ENCODE results near the gene LUZP2.

The LUZP2 gene

GRCh38 chr11:24591283-24591682 lies 94.4 kb downstream of the LUZP2 start:
- Histone ChIP-seq H3K4me2 (ENCODE audit: low read depth, low read length, poor library complexity, severe bottlenecking) (no peak overlapping the region), H3K9me2 (replicated peaks; ENCODE audit: insufficient read depth, low read length) (no peaks in the 10 kb centered on the region), H3K9ac (ENCODE audit: low read length) (no peak overlapping the region), H3K79me2 (ENCODE audit: insufficient read depth, low read length) (no peaks in the 10 kb centered on the region), H4K20me1 (ENCODE audit: low read depth, low read length) (no peaks in the 10 kb centered on the region), H2AFZ (ENCODE audit: low read depth, low read length, severe bottlenecking) (no peak overlapping the region), H3K36me3 (ENCODE audit: low read length) (no peaks in the 10 kb centered on the region), H3K4me3 (ENCODE audit: insufficient read depth, low read length, poor library complexity, severe bottlenecking) (no peak overlapping the region), H3K27ac (ENCODE audit: low read depth, low read length) (no peak overlapping the region), H3F3A (ENCODE audit: insufficient read depth) (no peaks in the 10 kb centered on the region), H3K9me3 (ENCODE audit: insufficient read depth, low read length) (no peaks in the 10 kb centered on the region), H3K27me3 (ENCODE audit: low read length) (no peaks in the 10 kb centered on the region)
- TF ChIP-seq CTCF (IDR thresholded peaks at IDR 0.05; ENCODE audit: insufficient read depth, low read length, poor library complexity, severe bottlenecking) (no peak), EZH2phosphoT487 (conservative IDR thresholded peaks at IDR 0.05; ENCODE audit: low read length) (no peak)

- Histone ChIP-seq H4K20me1 (ENCODE audit: low read depth, low read length) (no peaks in the 10 kb centered on the region), H3F3A (ENCODE audit: insufficient read depth) (no peaks in the 10 kb centered on the region), H3K79me2 (ENCODE audit: insufficient read depth, low read length) (no peaks in the 10 kb centered on the region), H3K36me3 (ENCODE audit: low read length) (no peaks in the 10 kb centered on the region), H3K9me3 (ENCODE audit: insufficient read depth, low read length) (no peaks in the 10 kb centered on the region), H3K9me2 (replicated peaks; ENCODE audit: insufficient read depth, low read length) (no peaks in the 10 kb centered on the region), H3K4me2 (ENCODE audit: low read depth, low read length, poor library complexity, severe bottlenecking) (no peak overlapping the region), H3K4me3 (ENCODE audit: insufficient read depth, low read length, poor library complexity, severe bottlenecking) (no peak overlapping the region), H3K27me3 (ENCODE audit: low read length) (no peaks in the 10 kb centered on the region), H2AFZ (ENCODE audit: low read depth, low read length, severe bottlenecking) (no peak overlapping the region), H3K27ac (ENCODE audit: low read depth, low read length) (no peak overlapping the region), H3K9ac (ENCODE audit: low read length) (no peak overlapping the region)
- TF ChIP-seq CTCF (IDR thresholded peaks at IDR 0.05; ENCODE audit: insufficient read depth, low read length, poor library complexity, severe bottlenecking) = no peak
- TF ChIP-seq EZH2phosphoT487 (conservative IDR thresholded peaks at IDR 0.05; ENCODE audit: low read length) = no peak
Measured at GRCh38 chr11:24592360-24592759, 95.5 kb downstream of the LUZP2 start.

- TF ChIP-seq EZH2phosphoT487 (conservative IDR thresholded peaks at IDR 0.05; ENCODE audit: low read length) = no peak
- no peak for TF ChIP-seq CTCF (IDR thresholded peaks at IDR 0.05; ENCODE audit: insufficient read depth, low read length, poor library complexity, severe bottlenecking)
- Histone ChIP-seq H3F3A (ENCODE audit: insufficient read depth) (no peaks in the 10 kb centered on the region), H3K9ac (ENCODE audit: low read length) (no peak overlapping the region), H3K4me2 (ENCODE audit: low read depth, low read length, poor library complexity, severe bottlenecking) (no peak overlapping the region), H4K20me1 (ENCODE audit: low read depth, low read length) (no peaks in the 10 kb centered on the region), H3K36me3 (ENCODE audit: low read length) (no peaks in the 10 kb centered on the region), H3K9me3 (ENCODE audit: insufficient read depth, low read length) (no peaks in the 10 kb centered on the region), H3K4me3 (ENCODE audit: insufficient read depth, low read length, poor library complexity, severe bottlenecking) (no peak overlapping the region), H2AFZ (ENCODE audit: low read depth, low read length, severe bottlenecking) (no peak overlapping the region), H3K27ac (ENCODE audit: low read depth, low read length) (no peak overlapping the region), H3K27me3 (ENCODE audit: low read length) (no peaks in the 10 kb centered on the region), H3K79me2 (ENCODE audit: insufficient read depth, low read length) (no peaks in the 10 kb centered on the region), H3K9me2 (replicated peaks; ENCODE audit: insufficient read depth, low read length) (no peaks in the 10 kb centered on the region)
Measured at GRCh38 chr11:24593332-24593731, 96.5 kb downstream of the LUZP2 start.
